OCI-LY1 (cell line): ENCODE results near the gene KCNMA1.

Source experiments
- EZH2 ChIP-seq: fragments of 200-600 bp; sonication (generic), shearing (Covaris generic); IDR thresholded peaks from 2 replicates; pipeline ENCODE4 v1.8.0; 2017; ENCODE audit warnings: borderline replicate concordance, mixed run types, mild to moderate bottlenecking, antibody characterized with exemption, low read length, moderate library complexity, mixed read lengths
- TF ChIP-seq, protein P1 (sequence below): fragments of 200-600 bp; sonication (generic), shearing (Covaris generic); IDR thresholded peaks from 2 replicates; pipeline ENCODE4 v1.5.1; 2017; ENCODE audit warnings: mild to moderate bottlenecking, antibody characterized with exemption, low read length, moderate library complexity, mixed read lengths

GRCh38 chr10:77682393-77683087 lies 44.9 kb upstream of the KCNMA1 start:
- TF ChIP-seq, protein P1, sequence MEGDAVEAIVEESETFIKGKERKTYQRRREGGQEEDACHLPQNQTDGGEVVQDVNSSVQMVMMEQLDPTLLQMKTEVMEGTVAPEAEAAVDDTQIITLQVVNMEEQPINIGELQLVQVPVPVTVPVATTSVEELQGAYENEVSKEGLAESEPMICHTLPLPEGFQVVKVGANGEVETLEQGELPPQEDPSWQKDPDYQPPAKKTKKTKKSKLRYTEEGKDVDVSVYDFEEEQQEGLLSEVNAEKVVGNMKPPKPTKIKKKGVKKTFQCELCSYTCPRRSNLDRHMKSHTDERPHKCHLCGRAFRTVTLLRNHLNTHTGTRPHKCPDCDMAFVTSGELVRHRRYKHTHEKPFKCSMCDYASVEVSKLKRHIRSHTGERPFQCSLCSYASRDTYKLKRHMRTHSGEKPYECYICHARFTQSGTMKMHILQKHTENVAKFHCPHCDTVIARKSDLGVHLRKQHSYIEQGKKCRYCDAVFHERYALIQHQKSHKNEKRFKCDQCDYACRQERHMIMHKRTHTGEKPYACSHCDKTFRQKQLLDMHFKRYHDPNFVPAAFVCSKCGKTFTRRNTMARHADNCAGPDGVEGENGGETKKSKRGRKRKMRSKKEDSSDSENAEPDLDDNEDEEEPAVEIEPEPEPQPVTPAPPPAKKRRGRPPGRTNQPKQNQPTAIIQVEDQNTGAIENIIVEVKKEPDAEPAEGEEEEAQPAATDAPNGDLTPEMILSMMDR = no peak
- TF ChIP-seq EZH2 = no peak
